Endothelial cell (in vitro differentiated cells): ENCODE results near the gene MAP3K3. TPM values are rescaled to one million over a fixed set of nuclear protein-coding genes. Genes with fewer than 3 reads are reported as not detected.

Experiments
- DNase-seq: peaks from one replicate; pipeline ENCODE4 v3.0.0; 2021; ENCODE audit warnings: low spot score
- H3K27ac Mint-ChIP-seq: one replicate; pipeline ENCODE4 v1.8.0; 2021; ENCODE audit warnings: mixed read lengths, inconsistent platforms; ENCODE audit not compliant: unreplicated experiment
- H3K27me3 Mint-ChIP-seq: one replicate; pipeline ENCODE4 v1.8.0; 2021; ENCODE audit warnings: mild to moderate bottlenecking, moderate library complexity, mixed read lengths, inconsistent platforms; ENCODE audit not compliant: unreplicated experiment
- H3K36me3 Mint-ChIP-seq: one replicate; pipeline ENCODE4 v1.8.0; 2021; ENCODE audit warnings: mild to moderate bottlenecking, low read depth, mixed read lengths, inconsistent platforms; ENCODE audit not compliant: unreplicated experiment
- H3K4me1 Mint-ChIP-seq: one replicate; pipeline ENCODE4 v1.8.0; 2021; ENCODE audit warnings: mild to moderate bottlenecking, mixed read lengths, inconsistent platforms; ENCODE audit not compliant: unreplicated experiment
- H3K4me3 Mint-ChIP-seq: one replicate; pipeline ENCODE4 v1.8.0; 2021; ENCODE audit warnings: mild to moderate bottlenecking, mixed read lengths, inconsistent platforms; ENCODE audit not compliant: unreplicated experiment
- H3K9me3 Mint-ChIP-seq: one replicate; pipeline ENCODE4 v1.8.0; 2021; ENCODE audit warnings: mixed read lengths, inconsistent platforms; ENCODE audit not compliant: unreplicated experiment
- total RNA-seq: library from RNA; stranded (reverse); fragmentation: NEBNext Ultra II Directional; extraction: Animal tissue kit (Norgen Biotek cat#: 25700); gene quantifications from one replicate; pipeline ENCODE4 v1.2.1, GENCODE V29; 2021; ENCODE audit not compliant: unreplicated experiment
- TF ChIP-seq, protein P1 (sequence below): fragments of 200-600 bp; sonication (generic); IDR thresholded peaks from one replicate; pipeline ENCODE4 v1.5.0; 2021; ENCODE audit warnings: antibody characterized with exemption; ENCODE audit not compliant: unreplicated experiment

MAP3K3 gene
- total RNA-seq, 1 donor from 2014 or later = 112 TPM

DNA sequence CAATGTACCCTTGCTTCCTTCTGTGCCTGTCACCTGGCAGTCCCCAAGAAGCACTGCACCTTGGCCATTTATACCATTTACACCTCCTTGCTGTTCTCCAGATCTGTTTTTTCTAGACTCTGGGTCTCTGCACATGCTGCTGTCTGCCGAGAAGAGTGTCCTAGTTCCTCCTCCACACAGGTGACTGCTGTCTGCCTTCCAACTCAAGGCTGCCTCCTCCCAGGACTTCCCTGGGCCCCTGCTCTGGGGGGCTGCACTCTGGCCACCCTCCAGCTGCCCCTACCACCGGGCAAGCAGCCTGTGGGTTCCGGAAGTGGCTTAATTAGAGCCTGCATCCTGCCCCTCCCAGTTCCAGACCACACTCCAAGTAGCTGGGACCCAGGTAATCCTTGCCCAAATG, 83.4 kb downstream of the MAP3K3 start:
- Mint-ChIP-seq H3K27me3 (peaks cover 14% of the 10 kb centered on the region), H3K36me3 (peaks cover 32% of the 10 kb centered on the region), H3K27ac (peak overlapping the region; percentile 70), H3K9me3 (no peaks in the 10 kb centered on the region), H3K4me3 (no peak overlapping the region), H3K4me1 (peaks cover 26% of the 10 kb centered on the region)
- TF ChIP-seq, protein P1, sequence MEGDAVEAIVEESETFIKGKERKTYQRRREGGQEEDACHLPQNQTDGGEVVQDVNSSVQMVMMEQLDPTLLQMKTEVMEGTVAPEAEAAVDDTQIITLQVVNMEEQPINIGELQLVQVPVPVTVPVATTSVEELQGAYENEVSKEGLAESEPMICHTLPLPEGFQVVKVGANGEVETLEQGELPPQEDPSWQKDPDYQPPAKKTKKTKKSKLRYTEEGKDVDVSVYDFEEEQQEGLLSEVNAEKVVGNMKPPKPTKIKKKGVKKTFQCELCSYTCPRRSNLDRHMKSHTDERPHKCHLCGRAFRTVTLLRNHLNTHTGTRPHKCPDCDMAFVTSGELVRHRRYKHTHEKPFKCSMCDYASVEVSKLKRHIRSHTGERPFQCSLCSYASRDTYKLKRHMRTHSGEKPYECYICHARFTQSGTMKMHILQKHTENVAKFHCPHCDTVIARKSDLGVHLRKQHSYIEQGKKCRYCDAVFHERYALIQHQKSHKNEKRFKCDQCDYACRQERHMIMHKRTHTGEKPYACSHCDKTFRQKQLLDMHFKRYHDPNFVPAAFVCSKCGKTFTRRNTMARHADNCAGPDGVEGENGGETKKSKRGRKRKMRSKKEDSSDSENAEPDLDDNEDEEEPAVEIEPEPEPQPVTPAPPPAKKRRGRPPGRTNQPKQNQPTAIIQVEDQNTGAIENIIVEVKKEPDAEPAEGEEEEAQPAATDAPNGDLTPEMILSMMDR = no peak
- no peak for DNase-seq

DNA sequence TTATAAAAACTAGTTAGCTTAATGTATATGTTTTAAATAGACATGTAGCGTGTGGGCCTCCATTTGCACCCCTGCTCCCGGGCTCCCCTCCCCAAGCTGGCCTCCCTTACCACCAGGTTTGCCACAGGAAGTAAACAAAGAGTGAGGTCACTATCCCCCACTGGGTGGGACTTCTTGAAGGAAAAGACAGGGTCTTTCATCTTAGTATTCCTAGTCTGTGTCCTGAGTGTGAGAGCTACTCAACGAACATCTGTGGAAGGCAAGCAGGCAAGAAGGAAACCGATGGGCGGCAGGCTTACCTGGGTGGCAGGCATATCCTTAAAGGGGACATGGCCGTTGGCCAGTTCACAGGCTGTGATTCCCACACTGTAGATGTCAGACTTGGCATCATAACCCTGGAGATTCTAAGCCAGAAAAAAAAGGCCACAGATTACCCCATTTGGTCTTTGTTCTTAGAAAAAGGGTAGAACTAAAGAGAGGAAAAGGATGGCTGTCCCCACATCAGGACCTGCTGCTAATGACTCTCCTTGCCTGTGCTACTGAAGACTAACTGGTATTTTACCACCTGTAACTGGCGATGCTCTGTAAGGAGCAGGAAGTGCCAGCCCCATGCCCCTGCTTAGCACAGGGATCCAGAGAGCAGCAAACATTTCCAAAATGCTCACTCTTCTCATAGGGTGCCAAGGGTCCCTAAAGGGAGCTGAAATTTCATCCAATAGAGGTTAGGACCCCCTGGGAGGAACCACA, 84.3 kb downstream of the MAP3K3 start:
- H3K27ac Mint-ChIP-seq = peak overlapping the region; percentile 78
- H3K4me3 Mint-ChIP-seq = no peak overlapping the region
- peaks cover 12% of the 10 kb centered on the region for H3K27me3 Mint-ChIP-seq
- peaks cover 29% of the 10 kb centered on the region for H3K36me3 Mint-ChIP-seq
- H3K9me3 Mint-ChIP-seq = no peaks in the 10 kb centered on the region
- TF ChIP-seq, protein P1 = no peak
- peaks cover 22% of the 10 kb centered on the region for H3K4me1 Mint-ChIP-seq
- DNase-seq = no peak

DNA sequence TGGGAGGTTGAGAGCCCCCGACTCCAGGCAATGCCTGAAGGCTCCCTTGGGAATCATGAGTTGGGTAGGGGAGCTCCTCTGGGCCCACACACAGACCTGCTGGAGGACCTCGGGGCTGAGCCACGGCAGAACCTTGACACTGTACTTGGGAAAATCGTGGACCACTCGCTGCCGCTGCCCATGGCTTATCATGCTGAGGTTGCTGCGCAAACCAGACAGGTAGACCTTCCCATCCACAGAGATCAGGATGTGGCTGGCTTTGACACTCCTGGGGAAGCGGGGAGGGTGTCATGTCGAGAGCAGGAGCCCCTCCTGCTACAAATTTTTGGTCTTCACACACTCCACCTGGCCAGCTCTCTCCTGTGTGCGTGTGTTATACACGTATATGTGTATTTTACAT, 84.9 kb downstream of the MAP3K3 start:
- TF ChIP-seq, protein P1 = no peak
- Mint-ChIP-seq H3K36me3 (peaks cover 29% of the 10 kb centered on the region), H3K4me3 (no peak overlapping the region), H3K9me3 (no peaks in the 10 kb centered on the region), H3K27ac (no peak overlapping the region), H3K27me3 (peaks cover 9% of the 10 kb centered on the region), H3K4me1 (peaks cover 20% of the 10 kb centered on the region)
- DNase-seq = no peak

DNA sequence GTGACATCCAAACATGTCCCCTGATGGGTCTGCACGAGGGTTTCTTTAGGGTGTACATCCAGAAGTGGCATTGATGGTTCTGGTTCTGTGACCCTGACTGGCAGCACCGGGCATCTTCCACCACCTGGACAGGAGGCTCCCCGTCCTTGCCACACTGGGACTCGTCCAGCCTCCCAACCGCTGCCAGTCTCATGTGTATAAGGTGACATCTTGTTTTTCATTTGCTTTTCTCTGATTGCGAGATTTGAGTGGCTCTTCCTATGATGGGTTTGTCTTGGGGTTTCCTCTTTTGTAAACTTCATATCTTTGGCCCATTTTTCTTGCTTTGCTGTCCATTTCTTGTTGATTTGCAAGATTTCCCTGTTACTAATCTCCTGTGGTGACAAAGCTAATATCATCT, 86.9 kb downstream of the MAP3K3 start:
- TF ChIP-seq, protein P1 = no peak
- Mint-ChIP-seq H3K36me3 (peaks cover 27% of the 10 kb centered on the region), H3K4me3 (no peak overlapping the region), H3K27ac (no peak overlapping the region), H3K4me1 (peaks cover 4% of the 10 kb centered on the region), H3K27me3 (peaks cover 4% of the 10 kb centered on the region), H3K9me3 (no peaks in the 10 kb centered on the region)
- DNase-seq = no peak

GRCh38 chr17:63714550-63715277, 92.5 kb downstream of the MAP3K3 start:
- Mint-ChIP-seq H3K36me3 (peaks cover 12% of the 10 kb centered on the region), H3K4me3 (no peak overlapping the region), H3K9me3 (no peaks in the 10 kb centered on the region), H3K27ac (peak overlapping the region; percentile 52), H3K27me3 (peaks cover 2% of the 10 kb centered on the region), H3K4me1 (peaks cover 17% of the 10 kb centered on the region)
- DNase-seq = no peak
- TF ChIP-seq, protein P1 = no peak
